Vagina (tissue), 2 donors: ENCODE data around the gene SBF2.

Experiments used
- POLR2A ChIP-seq, 2 donors: fragments of 450-650 bp; IDR thresholded peaks; one replicate each; pipeline ENCODE4 v1.6.1; 2017; ENCODE audit warnings: antibody characterized with exemption in 2 of 2, mild to moderate bottlenecking in 2 of 2, moderate library complexity in 2 of 2
- POLR2AphosphoS5 ChIP-seq, 2 donors: sonication (generic); formaldehyde crosslinking; IDR thresholded peaks; one replicate each; pipeline ENCODE4 v1.9.0; 2017; ENCODE audit warnings: antibody characterized with exemption in 2 of 2, mild to moderate bottlenecking in 2 of 2, low read depth in 1 of 2; ENCODE audit not compliant: insufficient read depth in 1 of 2

GRCh38 chr11:10041332-10041731 is 252.7 kb downstream of the SBF2 start:
- TF ChIP-seq POLR2A (IDR thresholded peaks at IDR 0.05) (no peak), POLR2AphosphoS5 (IDR thresholded peaks at IDR 0.05; ENCODE audit: insufficient read depth in 1 of 2, low read depth in 1 of 2) (no peak)
